Left forelimb (tissue), 1 donor: ENCODE measurements around the gene SEC14L6.
"Not testable (repeated sequence)": the region's sequence is repeated elsewhere in the genome, so short reads cannot be mapped to it uniquely, and the experiment has no call there.

ENCODE experiments used
- DNase-seq: peaks from one replicate; pipeline ENCODE4 v3.0.0-alpha.2; 2018; ENCODE audit warnings: low spot score

Gene SEC14L6

DNA sequence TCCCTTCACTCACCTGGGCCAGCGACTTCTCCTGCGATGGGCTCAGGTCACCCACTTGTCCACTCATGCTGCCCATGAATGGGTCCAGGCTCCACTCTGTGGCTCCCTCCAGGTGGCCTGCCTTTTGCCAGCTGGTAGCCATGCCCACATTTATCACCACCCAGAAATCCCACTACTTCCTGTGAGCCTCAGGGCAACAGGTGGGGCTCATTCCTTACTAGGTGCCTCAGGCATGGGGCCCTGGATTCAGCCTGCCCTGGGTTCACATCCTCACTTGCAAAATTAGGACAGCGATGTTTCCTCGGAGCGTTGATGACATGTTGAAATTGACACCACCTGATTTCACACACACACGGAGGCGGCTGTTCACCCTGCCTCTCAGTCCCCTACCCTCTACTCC, at the start of gene SEC14L6:
Gene SEC14L6, minus strand, starts transcription at position 126 of the 400 bp plus-strand sequence. Its CDS starts 59 bp downstream, at position 67.
- DNase-seq: no peak

GRCh38 chr22:30596199-30596598, 49.7 kb upstream of the SEC14L6 start:
- no peak for DNase-seq

- DNase-seq: not testable (repeated sequence)
These were observed 45.8 kb upstream of the SEC14L6 start for GRCh38 chr22:30592360-30592713.

GRCh38 chr22:30591588-30592359, 45.2 kb upstream of the SEC14L6 start, which contains the start of gene PES1:
TSS of gene PES1 (minus strand) at chr22:30591910. CDS start at chr22:30591833, 77 bp downstream.
- DNase-seq: peak; percentile 95

GRCh38 chr22:30591191-30591587, 44.6 kb upstream of the SEC14L6 start:
- DNase-seq: no peak

DNA sequence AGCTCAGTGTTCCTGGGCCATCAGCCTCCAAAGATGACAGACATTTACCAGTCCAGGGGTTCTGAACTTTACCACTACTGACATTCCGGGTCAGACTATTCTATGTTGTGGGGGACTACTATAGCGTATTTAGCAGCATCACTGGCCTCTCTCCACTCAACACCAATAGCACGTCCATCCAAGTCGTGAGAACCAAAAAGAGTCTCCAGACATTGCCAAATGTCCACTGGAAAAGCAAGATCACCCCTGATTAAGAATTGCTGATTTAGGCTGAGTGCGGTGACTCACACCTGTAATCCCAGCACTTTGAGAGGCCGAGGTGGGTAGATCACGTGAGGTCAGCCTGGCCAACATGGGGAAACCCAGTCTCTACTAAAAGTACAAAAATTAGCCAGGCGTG, 39.9 kb upstream of the SEC14L6 start:
- no peak for DNase-seq

GRCh38 chr22:30584441-30584840, 37.9 kb upstream of the SEC14L6 start:
- no peak for DNase-seq

DNA sequence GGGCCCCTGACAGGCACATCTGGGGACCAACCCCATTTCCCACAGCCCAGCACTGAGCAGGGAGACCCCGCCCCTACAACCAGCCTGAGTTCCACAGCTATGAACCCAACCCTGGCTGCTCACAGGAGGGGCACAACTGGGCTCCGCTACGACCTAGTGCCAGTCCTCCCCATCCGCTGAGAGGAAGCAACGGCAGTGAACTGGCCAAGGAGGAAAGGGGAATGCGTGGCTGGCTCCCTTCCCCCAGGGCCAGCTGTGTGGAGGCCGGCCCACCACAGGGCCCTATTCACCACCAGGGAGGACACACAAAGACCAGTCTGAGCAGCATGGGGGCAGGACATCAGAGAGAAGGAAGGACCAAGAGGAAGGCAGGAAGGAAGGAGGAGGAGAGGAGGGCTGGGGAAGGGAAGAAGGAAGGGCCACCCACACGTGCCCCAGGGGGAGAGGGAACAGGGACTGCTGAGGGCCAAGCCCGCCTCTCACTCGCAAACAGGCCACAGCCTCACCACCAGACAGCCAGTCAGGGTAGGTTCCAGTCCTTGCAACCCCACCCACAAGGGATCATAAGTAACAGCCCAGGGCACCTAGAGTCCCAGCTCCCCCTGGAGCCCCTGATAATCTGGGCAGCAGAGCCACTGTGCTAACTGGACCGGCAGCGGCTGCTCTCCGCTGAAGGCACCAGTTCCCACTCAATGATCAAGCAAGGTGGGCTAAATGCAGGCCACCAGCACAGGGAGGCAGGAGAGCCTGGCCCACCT, 36.4 kb upstream of the SEC14L6 start:
- DNase-seq: no peak

- no peak for DNase-seq
These were observed 35.5 kb upstream of the SEC14L6 start for GRCh38 chr22:30582051-30582450.

DNA sequence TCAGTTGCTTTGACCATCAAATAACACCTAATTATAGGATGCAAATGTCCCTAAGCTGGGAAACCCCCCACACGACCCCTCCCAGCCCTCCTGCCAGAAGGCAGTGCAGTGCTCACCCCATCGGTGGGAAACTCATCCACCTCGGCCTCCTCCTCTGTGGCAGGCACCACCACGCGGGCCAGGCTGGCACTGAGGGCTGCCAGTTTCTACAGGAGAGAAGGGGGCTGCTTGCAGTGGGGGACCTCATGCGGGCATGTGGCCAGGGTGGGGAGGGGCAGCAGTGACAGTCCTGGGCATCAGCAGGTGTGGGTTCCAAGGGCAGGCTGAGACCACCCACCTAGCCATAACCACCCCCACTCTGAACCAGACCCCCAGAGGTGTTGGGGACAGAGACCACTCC, 34.4 kb upstream of the SEC14L6 start:
- DNase-seq: no peak

- DNase-seq: no peak
These were observed 31.9 kb upstream of the SEC14L6 start for GRCh38 chr22:30578481-30578880.

GRCh38 chr22:30575859-30576258, 29.3 kb upstream of the SEC14L6 start:
- no peak for DNase-seq

- peak; percentile 75 for DNase-seq
These were observed 28.6 kb upstream of the SEC14L6 start for GRCh38 chr22:30574997-30575671.

DNA sequence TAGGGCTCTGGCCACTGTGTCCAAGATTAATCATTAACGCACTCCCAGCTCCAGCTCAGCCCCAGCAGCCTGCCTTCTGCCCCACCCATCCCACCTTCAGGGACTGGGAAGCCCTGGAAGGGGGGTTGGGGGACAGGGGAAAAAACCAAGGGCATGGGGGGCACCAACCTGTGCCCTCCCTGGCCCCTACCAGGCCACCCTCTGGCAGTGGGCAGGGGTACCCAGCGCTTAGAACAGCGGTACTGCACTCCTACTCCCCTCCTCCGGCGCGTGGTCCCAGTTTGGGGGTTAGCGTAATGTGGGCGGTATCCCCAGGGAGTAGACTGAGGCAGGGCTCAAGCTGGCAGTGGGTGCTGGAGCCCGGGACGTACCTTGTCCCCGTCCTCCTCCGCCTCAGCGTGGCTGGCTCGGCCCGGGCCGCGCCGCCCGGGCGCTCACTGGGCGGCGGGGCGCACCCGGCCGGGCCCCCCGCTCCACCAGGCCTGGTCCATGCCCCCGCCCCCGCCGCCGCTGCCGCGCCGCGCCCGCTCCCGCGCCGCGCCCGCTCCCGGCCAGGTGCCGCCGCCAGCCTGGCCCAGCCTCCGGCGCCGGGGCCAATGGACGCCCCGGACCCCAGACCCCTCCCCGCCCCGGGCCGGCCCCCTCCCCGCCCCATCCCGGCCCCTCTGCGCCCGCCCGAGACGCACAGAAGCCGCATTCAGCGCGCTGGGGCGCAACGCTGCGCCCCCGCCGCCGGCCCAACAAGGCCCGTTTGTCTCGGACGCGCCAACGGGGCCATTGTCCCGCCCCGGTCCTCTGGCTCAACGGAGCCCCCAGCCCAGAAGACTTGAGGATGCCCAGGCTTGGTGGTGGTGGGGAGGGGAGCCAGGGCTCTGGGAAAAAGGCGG, 27.8 kb upstream of the SEC14L6 start, which contains the start of gene GAL3ST1:
Gene GAL3ST1, minus strand, starts transcription at position 571 of the 887 bp plus-strand sequence. CDS start 17,273 bp downstream, outside the sequence.
- no peak for DNase-seq

DNA sequence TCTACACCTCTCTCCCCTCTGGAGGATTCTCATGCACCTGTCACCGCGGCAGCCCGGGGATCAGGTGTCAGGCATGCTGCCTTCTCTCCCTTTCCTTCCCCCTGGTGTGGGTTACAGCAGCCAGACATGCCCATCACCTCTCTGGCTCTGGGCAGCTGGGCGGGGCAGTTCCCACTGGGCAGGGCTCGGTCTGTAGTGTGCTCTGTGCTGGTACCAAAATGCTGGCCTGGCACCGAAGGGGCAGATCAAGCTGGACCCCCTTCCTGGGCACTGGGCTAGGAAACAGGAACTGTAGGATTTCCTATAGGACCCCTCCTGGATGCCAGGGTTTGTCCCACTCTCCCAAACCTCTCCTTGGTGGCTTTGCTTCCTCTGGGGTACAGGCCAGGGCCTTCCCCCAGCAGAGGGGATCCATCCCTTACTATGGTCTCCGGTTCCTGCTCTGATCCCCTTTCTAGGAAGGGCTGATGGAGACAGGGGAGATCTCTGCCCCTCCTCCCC, 27.1 kb upstream of the SEC14L6 start:
- DNase-seq: no peak

- DNase-seq: no peak
These were observed 26.5 kb upstream of the SEC14L6 start for GRCh38 chr22:30572840-30573593.

DNA sequence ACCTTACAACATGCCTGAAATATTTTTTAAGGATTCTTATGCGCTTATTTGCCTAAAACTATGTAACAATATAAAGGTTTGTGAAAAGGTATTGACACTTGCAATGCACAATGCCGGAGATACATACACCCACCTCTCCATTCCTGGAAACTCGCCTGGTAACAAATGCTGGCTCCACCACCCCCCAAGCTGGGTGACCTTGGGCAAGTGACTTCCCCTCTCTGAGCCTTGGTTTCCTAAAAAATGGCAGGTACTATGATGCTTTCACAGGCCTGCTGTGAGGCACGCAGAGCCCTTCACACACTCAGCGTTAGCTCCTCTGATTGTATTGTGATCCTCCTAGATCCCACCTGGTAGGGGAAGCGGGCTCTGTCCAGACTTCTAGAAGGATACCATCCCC, 25.7 kb upstream of the SEC14L6 start:
- no peak for DNase-seq

DNA sequence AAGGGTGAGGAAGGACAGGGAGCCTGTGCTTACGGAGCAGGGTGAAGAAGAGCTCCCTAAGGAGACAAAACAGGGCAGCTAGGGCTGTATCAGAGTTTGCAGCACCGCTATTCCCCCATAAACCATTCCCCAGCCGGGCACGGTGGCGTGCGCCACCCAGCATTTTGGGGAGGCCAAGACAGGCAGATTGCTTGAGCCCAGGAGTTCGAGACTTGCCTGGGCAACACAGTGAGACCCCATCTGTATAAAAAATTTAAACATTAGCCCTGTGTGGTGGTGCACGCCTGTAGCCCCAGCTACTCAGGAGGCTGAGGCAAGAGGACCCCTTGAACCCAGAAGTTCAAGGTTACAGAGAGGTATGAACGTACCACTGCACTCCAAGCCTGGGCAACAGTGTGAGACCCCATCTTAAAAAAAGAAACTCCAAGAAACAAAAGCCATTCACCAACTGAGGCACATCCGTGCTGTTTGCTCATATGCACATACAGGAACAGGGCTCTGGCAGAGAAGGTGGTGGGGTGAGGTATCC, 23.2 kb upstream of the SEC14L6 start:
- no peak for DNase-seq

DNA sequence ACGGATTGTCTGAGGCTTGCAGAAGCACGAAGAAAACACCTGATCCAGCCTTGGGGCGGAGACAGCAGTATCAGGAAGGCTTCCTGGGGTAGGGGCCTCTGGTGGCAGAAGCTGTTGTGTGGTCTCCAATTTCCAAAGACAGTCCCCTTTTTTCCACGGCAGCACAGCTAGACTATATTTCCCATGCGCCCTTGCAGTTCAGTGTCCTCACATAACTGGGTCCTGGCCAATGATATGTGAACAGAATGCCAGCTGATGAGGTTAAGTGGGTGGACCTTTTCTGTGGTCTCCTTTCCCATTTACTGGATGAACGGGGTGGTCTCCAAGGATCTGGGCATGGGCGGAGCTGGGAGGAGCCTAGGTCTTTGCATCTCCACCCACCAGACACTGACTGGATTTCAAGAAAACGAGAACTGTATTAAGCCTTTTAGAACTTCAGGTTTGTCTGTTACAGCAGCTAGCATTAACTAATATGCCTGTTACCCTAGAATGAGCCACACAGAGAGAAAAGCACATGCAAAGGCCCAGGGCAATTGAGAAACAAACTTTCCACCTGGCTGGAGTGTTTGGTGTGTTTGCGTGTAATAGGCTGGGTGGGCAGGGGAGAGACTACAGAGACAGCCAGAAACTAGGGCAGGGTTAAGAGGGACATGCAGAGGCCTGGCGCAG, 21.7 kb upstream of the SEC14L6 start:
- no peak for DNase-seq

- DNase-seq: not testable (repeated sequence)
These were observed 20.7 kb upstream of the SEC14L6 start for GRCh38 chr22:30567277-30567676.
